Measurements from ENCODE around the gene ZFYVE28. TPM values are rescaled to one million over a fixed set of nuclear protein-coding genes. Genes with fewer than 3 reads are reported as not detected.

The ZFYVE28 gene
- polyA plus RNA-seq, 1 donor: 7.4 TPM

DNA sequence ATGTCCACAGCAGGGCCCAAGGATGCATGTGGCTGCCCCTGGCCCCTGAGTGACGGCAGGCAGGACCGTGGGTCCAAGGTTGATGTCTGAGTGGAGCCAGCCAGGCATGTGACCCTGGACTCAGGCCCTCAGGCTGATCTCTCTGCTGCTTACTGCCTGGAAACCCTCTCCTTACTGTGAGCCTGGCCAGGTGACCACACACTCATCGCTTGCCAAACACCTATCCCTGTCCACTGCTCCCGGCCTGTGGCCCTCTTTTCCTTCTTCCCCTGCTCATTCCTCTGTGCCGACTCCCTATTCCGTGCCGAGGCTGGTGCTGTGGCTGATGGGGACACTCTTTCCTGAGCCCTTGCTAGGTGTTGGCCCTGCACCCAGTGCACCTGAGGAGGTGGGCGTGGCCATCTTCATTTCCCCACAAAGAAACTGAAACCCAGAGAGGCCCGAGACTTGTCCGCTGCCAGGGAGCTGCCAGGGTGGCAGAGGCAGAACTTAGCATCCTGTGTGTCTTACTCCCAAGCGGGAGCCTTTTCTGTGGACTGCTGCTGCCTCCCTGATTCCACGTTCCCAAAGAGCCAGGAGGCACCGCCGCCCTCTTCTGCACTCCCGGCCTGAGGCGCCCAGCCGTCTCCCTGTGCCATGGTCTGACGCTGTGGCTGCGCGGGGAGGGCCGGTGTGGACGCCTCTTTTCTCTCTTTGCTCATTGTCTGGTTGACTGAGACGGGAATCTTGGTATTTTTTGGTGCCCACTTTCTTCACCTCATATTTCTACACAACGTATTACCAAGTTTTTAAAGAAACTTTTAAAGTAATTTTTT lies 39.2 kb upstream of the ZFYVE28 start:
- Histone ChIP-seq H3K27ac (ENCODE audit: low read length) (no peak overlapping the region), H3K36me3 (ENCODE audit: control insufficient read depth, insufficient read depth, low read length) (no peaks in the 10 kb centered on the region)
- 82% methylated on average over 2 of the region's 24 CpGs for WGBS (ENCODE audit: insufficient coverage, low lambda C conversion rate)

DNA sequence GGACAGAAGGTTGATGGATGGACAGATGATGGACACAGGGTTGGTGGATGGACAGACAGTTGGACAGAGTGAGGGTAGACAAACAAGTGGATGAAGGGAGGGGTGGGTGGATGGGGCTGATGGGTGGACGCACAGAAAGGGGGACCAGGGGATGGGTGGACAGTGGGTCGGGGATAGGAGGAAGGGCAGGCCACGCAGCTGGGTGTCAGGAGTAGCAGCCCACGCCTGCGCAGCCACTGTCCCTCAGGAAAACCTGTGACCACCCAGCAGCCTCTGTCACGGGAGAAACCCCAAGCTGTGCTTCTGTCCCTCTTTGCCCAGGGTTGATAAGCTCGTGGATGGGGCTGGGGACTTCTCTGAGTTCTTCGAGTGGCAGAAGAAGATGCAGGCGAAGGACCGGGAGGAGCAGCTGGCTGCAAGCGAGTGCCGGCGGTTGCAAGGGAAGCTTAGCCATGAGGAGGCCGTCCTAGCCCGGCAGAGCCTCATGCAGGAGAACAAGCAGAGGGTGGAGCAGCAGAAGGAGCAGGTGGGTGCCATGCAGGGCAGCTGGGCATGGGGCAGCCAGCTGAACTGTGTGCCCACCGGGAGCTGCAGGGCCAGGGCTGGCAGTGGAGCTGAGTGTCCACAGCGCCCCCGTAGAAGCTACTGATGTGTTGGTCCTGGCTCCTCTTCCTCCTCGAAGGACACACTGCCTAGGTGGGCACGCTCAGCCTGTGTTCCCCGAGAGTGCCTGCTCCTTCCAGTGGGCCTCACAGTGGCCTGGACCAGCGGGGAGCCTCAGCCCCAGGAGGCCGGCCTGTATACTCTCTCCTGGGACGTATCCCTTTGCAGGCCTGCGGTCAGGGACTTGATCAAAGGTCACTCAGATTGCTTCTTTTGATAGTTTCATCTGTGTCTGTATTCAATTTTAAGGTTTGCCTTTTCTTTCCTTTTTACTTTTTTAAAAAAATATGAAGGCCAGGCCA lies 33.7 kb upstream of the ZFYVE28 start:
- Histone ChIP-seq H3K4me3 (ENCODE audit: low read length) (no peak overlapping the region), H3K9me3 (ENCODE audit: control insufficient read depth, low read depth, low read length) (peaks cover 2% of the 10 kb centered on the region), H3K27me3 (ENCODE audit: control insufficient read depth, insufficient read depth, low read length) (no peaks in the 10 kb centered on the region), H3K27ac (ENCODE audit: low read length) (no peak overlapping the region), H3K4me1 (ENCODE audit: control insufficient read depth, insufficient read depth, low read length) (no peaks in the 10 kb centered on the region), H3K36me3 (ENCODE audit: control insufficient read depth, insufficient read depth, low read length) (no peaks in the 10 kb centered on the region)
- WGBS (ENCODE audit: insufficient coverage, low lambda C conversion rate): no CpG with 5 or more reads among the region's 25 CpGs
- no peak for DNase-seq

More for the DNA sequence above, 39.2 kb upstream of the ZFYVE28 start:
- DNase-seq: peak in 1 of 2 donors; percentile 51
- H3K9me3 ChIP-seq (ENCODE audit: control insufficient read depth, low read depth, low read length): no peaks in the 10 kb centered on the region
- no peak overlapping the region for H3K4me3 ChIP-seq (ENCODE audit: low read length)
- H3K27me3 ChIP-seq (ENCODE audit: control insufficient read depth, insufficient read depth, low read length): no peaks in the 10 kb centered on the region
- H3K4me1 ChIP-seq (ENCODE audit: control insufficient read depth, insufficient read depth, low read length): peaks cover 4% of the 10 kb centered on the region

DNA sequence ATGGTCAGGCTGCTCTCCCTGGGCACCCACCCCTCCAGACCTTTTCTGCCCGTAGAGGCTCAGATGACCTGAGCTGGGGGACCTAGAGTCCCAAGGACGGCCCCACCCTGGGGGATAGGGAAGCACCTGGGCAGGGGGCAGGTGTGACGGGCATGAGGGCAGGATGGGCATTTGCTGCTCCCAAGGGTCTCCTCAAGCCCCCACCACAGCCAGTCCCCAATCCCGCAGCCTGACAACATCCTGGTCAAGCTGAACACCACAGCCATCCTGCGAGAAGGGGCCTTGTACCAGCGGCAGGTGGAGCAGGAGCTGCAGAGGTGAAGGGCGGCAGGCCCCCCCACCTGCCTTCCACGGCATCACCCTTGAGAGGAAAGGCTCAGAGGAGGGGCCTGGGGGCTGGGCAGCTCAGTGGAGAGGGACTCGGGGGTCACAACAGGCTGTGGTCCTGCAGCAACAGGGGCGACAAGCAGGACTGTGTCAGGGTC lies 32.6 kb upstream of the ZFYVE28 start:
- peaks cover 7% of the 10 kb centered on the region for H3K9me3 ChIP-seq (ENCODE audit: control insufficient read depth, low read depth, low read length)
- H3K4me1 ChIP-seq (ENCODE audit: control insufficient read depth, insufficient read depth, low read length): no peaks in the 10 kb centered on the region
- no CpG with 5 or more reads among the region's 10 CpGs for WGBS (ENCODE audit: insufficient coverage, low lambda C conversion rate)
- H3K4me3 ChIP-seq (ENCODE audit: low read length): no peak overlapping the region
- no peak for DNase-seq
- H3K27me3 ChIP-seq (ENCODE audit: control insufficient read depth, insufficient read depth, low read length): no peaks in the 10 kb centered on the region
- H3K27ac ChIP-seq (ENCODE audit: low read length): no peak overlapping the region
- H3K36me3 ChIP-seq (ENCODE audit: control insufficient read depth, insufficient read depth, low read length): no peaks in the 10 kb centered on the region

DNA sequence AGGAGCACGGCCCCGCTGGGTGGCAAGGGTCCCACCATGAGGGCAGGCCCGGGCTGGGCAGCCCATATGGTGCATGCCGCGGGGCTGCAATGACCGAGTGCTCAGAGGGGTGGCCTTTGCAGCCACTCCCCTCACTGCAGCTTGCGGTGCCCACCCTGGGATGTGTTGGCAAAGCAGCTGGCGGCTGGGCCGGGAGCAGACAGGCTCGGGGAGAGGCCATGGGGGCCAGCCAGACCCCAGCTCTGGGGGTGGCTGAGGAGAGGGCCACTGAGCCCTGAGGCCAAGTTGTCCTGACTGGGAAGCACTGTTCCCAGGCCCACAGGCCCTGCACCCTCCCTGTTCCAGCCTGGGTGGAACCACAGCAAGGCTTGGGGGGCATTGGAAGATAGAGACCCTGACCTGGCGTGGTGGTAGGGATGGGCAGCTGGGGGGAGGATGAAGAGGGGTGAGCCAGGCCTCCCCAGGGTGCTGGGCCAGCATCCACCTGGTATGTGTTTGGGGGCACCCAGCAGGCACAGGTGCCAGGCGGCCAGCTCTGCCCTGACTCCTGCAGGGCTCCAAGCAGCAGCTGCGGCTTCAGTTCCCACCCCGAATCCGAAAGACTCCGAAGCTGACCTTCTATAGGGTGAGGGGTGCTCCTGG lies 32.1 kb upstream of the ZFYVE28 start:
- Histone ChIP-seq H3K4me1 (ENCODE audit: control insufficient read depth, insufficient read depth, low read length) (no peaks in the 10 kb centered on the region), H3K9me3 (ENCODE audit: control insufficient read depth, low read depth, low read length) (peaks cover 7% of the 10 kb centered on the region), H3K4me3 (ENCODE audit: low read length) (no peak overlapping the region), H3K27me3 (ENCODE audit: control insufficient read depth, insufficient read depth, low read length) (no peaks in the 10 kb centered on the region), H3K36me3 (ENCODE audit: control insufficient read depth, insufficient read depth, low read length) (no peaks in the 10 kb centered on the region), H3K27ac (ENCODE audit: low read length) (no peak overlapping the region)
- no peak for DNase-seq
- WGBS (ENCODE audit: insufficient coverage, low lambda C conversion rate): no CpG with 5 or more reads among the region's 16 CpGs

DNA sequence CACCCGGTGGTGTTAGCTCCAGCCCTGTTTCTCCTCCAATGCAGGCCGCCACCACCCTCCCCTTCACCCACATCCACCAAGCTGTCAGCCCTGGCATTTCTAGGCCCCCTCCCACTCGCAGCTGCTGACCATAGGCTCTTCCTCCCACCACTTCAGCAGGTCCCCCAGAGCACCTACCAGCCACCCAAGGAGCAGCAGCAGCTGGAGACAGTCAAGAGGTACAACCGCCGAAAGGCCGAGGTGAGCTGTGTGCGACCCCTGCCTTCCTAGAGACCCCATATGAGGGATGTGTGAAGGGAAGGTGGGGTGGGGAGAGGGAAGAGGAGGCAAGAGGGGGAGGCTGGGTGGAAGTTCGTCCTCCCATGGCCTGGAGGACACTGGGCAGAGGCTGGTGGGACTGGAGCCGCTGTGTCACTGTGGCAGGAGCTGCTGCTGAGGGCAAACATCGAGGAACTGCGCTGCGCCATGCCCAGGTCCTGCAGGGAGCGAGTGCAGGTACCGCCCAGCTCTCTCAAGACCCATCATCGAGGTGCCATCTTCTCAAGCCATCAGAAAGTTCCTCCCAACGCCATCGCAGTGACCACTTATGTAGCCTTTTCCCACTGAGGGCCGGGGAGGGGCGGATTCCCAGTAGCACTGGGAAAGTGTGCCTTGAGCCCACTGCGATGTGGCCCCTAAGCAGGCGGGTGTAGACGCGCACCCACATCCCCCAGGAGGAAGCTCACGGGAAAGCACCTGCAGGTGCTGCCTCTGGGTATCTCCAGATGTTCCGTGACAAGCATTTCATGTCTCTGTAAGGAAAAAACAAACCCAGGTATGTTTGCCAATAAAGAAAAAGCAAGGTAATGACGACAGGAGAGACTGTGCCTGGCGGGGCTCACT lies 31.3 kb upstream of the ZFYVE28 start:
- H3K36me3 ChIP-seq (ENCODE audit: control insufficient read depth, insufficient read depth, low read length): no peaks in the 10 kb centered on the region
- H3K4me3 ChIP-seq (ENCODE audit: low read length): no peak overlapping the region
- H3K9me3 ChIP-seq (ENCODE audit: control insufficient read depth, low read depth, low read length): peaks cover 7% of the 10 kb centered on the region
- no peak overlapping the region for H3K27ac ChIP-seq (ENCODE audit: low read length)
- WGBS (ENCODE audit: insufficient coverage, low lambda C conversion rate): 100% methylated on average over 2 of the region's 27 CpGs
- H3K4me1 ChIP-seq (ENCODE audit: control insufficient read depth, insufficient read depth, low read length): no peaks in the 10 kb centered on the region
- H3K27me3 ChIP-seq (ENCODE audit: control insufficient read depth, insufficient read depth, low read length): no peaks in the 10 kb centered on the region
- no peak for DNase-seq

DNA sequence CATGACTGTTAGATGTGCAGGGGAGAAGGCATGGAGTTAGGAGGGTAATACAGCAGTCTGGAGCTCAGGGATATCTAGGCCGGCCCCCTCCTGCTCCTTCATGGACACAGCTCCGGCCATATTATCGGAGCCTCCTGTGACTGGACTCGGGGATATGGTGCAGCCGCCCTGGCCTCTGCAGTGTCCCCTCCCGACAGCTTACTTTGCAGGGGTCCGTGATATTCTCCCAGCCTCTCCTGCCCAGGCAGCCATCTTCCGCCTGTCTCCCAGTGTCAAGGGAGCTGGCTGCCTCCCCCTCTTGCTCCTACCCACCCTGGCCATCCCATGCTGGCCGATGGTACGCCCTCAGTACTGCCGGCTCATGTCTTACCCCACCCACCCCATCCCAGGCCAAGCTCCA lies 30.6 kb upstream of the ZFYVE28 start:
- no CpG with 5 or more reads among the region's 11 CpGs for WGBS (ENCODE audit: insufficient coverage, low lambda C conversion rate)
- H3K4me1 ChIP-seq (ENCODE audit: control insufficient read depth, insufficient read depth, low read length): no peaks in the 10 kb centered on the region

DNA sequence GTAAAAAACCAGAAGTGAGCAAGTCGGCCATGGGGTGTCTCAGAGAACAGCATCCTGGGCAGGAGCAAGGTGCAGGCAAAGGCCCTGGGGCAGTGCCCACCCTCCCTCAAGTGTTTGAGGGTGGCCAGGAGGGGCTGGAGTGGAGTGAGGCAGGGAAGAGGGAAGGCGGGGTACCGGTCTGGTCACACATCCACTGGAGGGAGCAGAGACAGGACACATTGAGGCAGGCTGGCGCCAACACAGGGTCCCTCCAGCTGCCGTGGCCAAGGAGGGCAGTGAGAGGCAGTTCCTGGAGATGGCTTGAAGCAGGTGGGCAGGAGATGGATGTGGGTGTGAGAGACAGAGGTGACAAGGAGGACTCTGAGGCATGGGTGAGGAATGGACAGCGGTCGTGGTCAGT lies 30.1 kb upstream of the ZFYVE28 start:
- Histone ChIP-seq H3K4me3 (ENCODE audit: low read length) (no peak overlapping the region), H3K9me3 (ENCODE audit: control insufficient read depth, low read depth, low read length) (peaks cover 7% of the 10 kb centered on the region), H3K27me3 (ENCODE audit: control insufficient read depth, insufficient read depth, low read length) (no peaks in the 10 kb centered on the region), H3K27ac (ENCODE audit: low read length) (no peak overlapping the region), H3K4me1 (ENCODE audit: control insufficient read depth, insufficient read depth, low read length) (no peaks in the 10 kb centered on the region), H3K36me3 (ENCODE audit: control insufficient read depth, insufficient read depth, low read length) (no peaks in the 10 kb centered on the region)
- DNase-seq: no peak
- WGBS (ENCODE audit: insufficient coverage, low lambda C conversion rate): no CpG with 5 or more reads among the region's 7 CpGs

More for the DNA sequence above, 30.6 kb upstream of the ZFYVE28 start:
- no peaks in the 10 kb centered on the region for H3K27me3 ChIP-seq (ENCODE audit: control insufficient read depth, insufficient read depth, low read length)
- no peaks in the 10 kb centered on the region for H3K36me3 ChIP-seq (ENCODE audit: control insufficient read depth, insufficient read depth, low read length)
- DNase-seq: no peak
- H3K4me3 ChIP-seq (ENCODE audit: low read length): no peak overlapping the region
- peaks cover 7% of the 10 kb centered on the region for H3K9me3 ChIP-seq (ENCODE audit: control insufficient read depth, low read depth, low read length)
- H3K27ac ChIP-seq (ENCODE audit: low read length): no peak overlapping the region

DNA sequence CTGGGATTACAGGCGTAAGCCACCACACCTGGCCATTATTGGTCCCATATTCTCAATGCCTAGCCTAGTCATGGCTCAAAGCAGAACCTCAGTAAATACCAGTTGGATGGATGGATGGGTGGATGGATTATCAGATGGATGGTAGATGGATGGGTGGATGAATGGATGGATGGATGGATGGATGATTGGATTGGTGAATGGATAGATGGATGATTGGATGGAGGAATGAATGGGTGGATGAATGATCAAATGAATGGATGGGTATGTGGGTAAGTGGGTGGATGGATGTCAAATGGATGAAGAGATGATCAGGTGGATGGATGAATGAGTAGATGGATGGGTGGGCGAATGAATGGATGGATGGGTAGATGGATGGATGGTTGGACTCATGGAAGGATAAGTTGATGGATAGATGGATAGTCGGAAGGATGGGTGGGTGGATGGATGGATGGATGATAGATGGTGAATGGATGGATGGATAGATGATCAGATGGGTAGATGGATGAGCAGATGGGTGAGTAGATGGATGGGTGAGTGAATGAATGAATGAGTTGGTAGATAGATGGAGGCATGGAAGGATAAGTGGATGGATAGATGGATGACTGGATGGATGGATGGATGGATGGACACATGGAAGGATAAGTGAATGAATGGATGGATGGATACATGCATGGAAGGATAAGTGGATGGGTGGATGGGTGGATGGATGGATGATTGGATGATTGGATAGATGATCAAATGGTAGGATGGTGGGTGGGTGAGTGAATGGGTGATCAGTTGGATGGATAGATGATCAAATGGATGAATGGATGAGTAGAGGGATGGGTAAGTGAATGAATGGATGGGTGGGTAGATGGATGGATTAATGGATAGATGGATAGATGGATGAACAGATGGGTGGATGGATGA lies 28.5 kb upstream of the ZFYVE28 start:
- H3K4me3 ChIP-seq (ENCODE audit: low read length): no peak overlapping the region
- 93% methylated on average over 2 of the region's 3 CpGs for WGBS (ENCODE audit: insufficient coverage, low lambda C conversion rate)
- H3K27me3 ChIP-seq (ENCODE audit: control insufficient read depth, insufficient read depth, low read length): no peaks in the 10 kb centered on the region

DNA sequence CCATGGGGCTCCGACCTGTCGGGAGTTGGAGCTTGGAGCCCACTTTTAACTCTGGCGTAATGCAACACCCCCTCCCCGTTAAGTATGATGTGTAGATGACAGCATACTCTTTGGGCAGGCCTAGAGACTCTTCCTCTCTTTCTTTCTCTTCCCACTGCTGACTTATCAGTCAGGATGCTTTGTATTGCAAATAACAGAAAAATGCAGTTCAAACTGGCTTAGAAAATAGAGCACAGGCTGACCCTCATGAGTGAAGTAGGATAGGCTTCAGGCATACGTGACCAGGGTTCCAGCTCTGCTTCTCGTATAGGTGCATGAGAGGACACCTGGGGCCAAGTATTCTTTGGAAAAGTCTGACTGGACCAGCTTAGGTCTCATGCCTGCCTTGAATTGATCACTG lies 27.1 kb upstream of the ZFYVE28 start:
- peaks cover 7% of the 10 kb centered on the region for H3K9me3 ChIP-seq (ENCODE audit: control insufficient read depth, low read depth, low read length)
- DNase-seq: no peak
- no peak overlapping the region for H3K27ac ChIP-seq (ENCODE audit: low read length)
- no peaks in the 10 kb centered on the region for H3K36me3 ChIP-seq (ENCODE audit: control insufficient read depth, insufficient read depth, low read length)
- H3K27me3 ChIP-seq (ENCODE audit: control insufficient read depth, insufficient read depth, low read length): no peaks in the 10 kb centered on the region
- WGBS (ENCODE audit: insufficient coverage, low lambda C conversion rate): no CpG with 5 or more reads among the region's 6 CpGs
- peaks cover 4% of the 10 kb centered on the region for H3K4me1 ChIP-seq (ENCODE audit: control insufficient read depth, insufficient read depth, low read length)
- no peak overlapping the region for H3K4me3 ChIP-seq (ENCODE audit: low read length)

More for the DNA sequence above, 28.5 kb upstream of the ZFYVE28 start:
- Histone ChIP-seq H3K9me3 (ENCODE audit: control insufficient read depth, low read depth, low read length) (peaks cover 7% of the 10 kb centered on the region), H3K27ac (ENCODE audit: low read length) (no peak overlapping the region), H3K4me1 (ENCODE audit: control insufficient read depth, insufficient read depth, low read length) (no peaks in the 10 kb centered on the region), H3K36me3 (ENCODE audit: control insufficient read depth, insufficient read depth, low read length) (no peaks in the 10 kb centered on the region)
- DNase-seq: no peak
